Ramos (cell line): ENCODE measurements around the gene ZNF485.
"Not testable (repeated sequence)": the region's sequence is repeated elsewhere in the genome, so short reads cannot be mapped to it uniquely, and the experiment has no call there.

ENCODE experiments used
- in situ Hi-C: fragments of 300-500 bp; cut with MboI; formaldehyde crosslinking; loops from one replicate; pipeline ENCODE4 v1.14.3; 2022; ENCODE audit warnings: low sequenced_read_pairs; ENCODE audit not compliant: unreplicated experiment

ZNF485 gene

GRCh38 chr10:43599333-43599732, 6.9 kb upstream of the ZNF485 start:
- in situ Hi-C loops = no loop called here

GRCh38 chr10:43601576-43601975, 4.7 kb upstream of the ZNF485 start:
- in situ Hi-C loops = not testable (repeated sequence)

GRCh38 chr10:43605850-43606322, 352 bp upstream of the ZNF485 start:
- in situ Hi-C loops = no loop called here

GRCh38 chr10:43607199-43607573, 948 bp downstream of the ZNF485 start:
- in situ Hi-C loops = no loop called here

- in situ Hi-C loops = no loop called here
These were observed 4.4 kb downstream of the ZNF485 start for GRCh38 chr10:43610636-43611035.

GRCh38 chr10:43616697-43617370, 10.6 kb downstream of the ZNF485 start:
- in situ Hi-C loops = no loop called here

- in situ Hi-C loops = no loop called here
These were observed 13.1 kb downstream of the ZNF485 start for GRCh38 chr10:43619368-43619767.

GRCh38 chr10:43622038-43622437, 15.8 kb downstream of the ZNF485 start:
- in situ Hi-C loops = no loop called here

- in situ Hi-C loops = no loop called here
These were observed 17.1 kb downstream of the ZNF485 start for GRCh38 chr10:43623351-43623750.

GRCh38 chr10:43627942-43628341, 21.7 kb downstream of the ZNF485 start:
- in situ Hi-C loops = no loop called here

- in situ Hi-C loops = no loop called here
These were observed 22.7 kb downstream of the ZNF485 start for GRCh38 chr10:43628956-43629355.

- in situ Hi-C loops = not testable (repeated sequence)
These were observed 29.6 kb downstream of the ZNF485 start for GRCh38 chr10:43635816-43636215.

- in situ Hi-C loops = no loop called here
These were observed 34.4 kb downstream of the ZNF485 start for GRCh38 chr10:43640603-43641002.

GRCh38 chr10:43644252-43644651, 38.0 kb downstream of the ZNF485 start:
- in situ Hi-C loops = no loop called here

GRCh38 chr10:43645866-43646265, 39.6 kb downstream of the ZNF485 start:
- in situ Hi-C loops = no loop called here

GRCh38 chr10:43647576-43647975, 41.3 kb downstream of the ZNF485 start:
- in situ Hi-C loops = no loop called here

- in situ Hi-C loops = no loop called here
These were observed 41.8 kb downstream of the ZNF485 start for GRCh38 chr10:43648095-43648397.

GRCh38 chr10:43648398-43649184, 42.4 kb downstream of the ZNF485 start, which contains the start of gene ZNF32:
Gene ZNF32, minus strand, starts transcription at chr10:43648881. Its CDS starts 2,748 bp downstream, at chr10:43646133.
- in situ Hi-C loops = no loop called here

GRCh38 chr10:43649185-43649523, 42.9 kb downstream of the ZNF485 start:
- in situ Hi-C loops = no loop called here

- in situ Hi-C loops = loop anchor here (25.0 kb wide), 1 partner anchor 734 kb away; the partner anchor contains the start of gene CXCL12
These were observed 47.5 kb downstream of the ZNF485 start for GRCh38 chr10:43653746-43654145.

GRCh38 chr10:43655311-43655710, 49.1 kb downstream of the ZNF485 start:
- in situ Hi-C loops = loop anchor here (25.0 kb wide), 1 partner anchor 732 kb away; the partner anchor contains the start of gene CXCL12

GRCh38 chr10:43658227-43658626, 52.0 kb downstream of the ZNF485 start:
- in situ Hi-C loops = loop anchor here (25.0 kb wide), 1 partner anchor 729 kb away; the partner anchor contains the start of gene CXCL12
